ENCODE measurements around the gene SYNE1. TPM values are rescaled to one million over a fixed set of nuclear protein-coding genes. Genes with fewer than 3 reads are reported as not detected.
"Not testable (repeated sequence)": the region's sequence is repeated elsewhere in the genome, so short reads cannot be mapped to it uniquely, and the experiment has no call there.

Gene SYNE1
- polyA plus RNA-seq, 5 donors, result 62.3 to 107 (median 90.2) TPM

DNA sequence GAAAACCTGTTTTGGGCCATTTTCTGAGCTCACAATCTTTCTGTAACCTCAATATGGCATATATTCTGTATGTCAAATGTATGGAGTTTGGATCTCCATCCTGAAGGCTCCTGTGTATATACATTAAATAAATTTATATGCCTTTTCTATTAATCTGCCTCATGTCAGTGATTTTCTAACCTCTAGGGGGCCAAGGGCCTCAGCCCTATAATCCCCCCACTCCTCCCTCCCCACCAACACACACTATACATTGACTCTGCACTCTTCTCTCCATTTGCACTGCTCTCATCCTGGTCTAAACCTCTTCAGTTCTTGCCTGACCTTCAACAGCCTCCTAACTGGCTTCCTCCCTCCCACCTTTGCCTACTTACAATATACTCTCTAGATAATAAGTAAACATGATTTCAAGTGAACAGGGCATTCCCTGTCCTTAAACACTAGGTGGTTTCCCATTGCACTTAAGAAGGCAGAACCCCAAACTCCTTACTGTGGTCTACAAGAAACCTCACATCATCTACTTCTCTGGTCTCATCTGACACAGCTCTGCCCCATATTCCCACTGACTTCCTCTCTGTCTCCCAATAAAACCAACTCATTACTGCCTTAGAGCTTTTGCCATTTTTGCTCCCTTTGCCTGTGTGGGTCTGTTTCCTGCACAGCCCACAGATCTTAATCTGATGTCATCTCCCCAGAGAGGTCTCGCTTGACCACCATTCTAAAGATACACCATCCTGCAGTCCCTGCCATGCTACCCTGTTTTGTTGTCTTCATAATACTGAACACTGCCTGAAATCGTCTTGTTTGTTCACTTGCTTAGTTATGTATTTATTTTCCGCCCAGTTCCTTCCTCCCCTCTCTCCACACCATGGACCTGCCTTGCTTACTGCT lies 213.7 kb downstream of the SYNE1 start:
- DNase-seq, result no peak

DNA sequence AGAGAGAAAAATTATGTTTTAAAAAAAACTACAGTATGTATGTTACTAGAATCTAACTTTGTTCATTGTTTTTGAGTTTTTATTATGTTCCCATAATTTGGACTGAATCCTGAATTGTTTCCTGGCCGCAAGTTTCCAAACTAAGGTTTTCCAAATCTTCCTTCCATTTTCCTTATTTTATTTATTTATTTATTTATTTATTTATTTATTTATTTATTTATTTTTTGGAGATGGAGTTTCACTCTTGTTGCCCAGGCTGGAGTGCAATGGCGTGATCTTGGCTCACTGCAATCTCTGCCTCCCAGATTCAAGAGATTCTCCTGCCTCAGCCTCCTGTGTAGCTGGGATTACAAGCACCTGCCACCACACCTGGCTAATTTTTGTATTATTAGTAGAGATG lies 215.7 kb downstream of the SYNE1 start:
- not testable (repeated sequence) for DNase-seq

DNA sequence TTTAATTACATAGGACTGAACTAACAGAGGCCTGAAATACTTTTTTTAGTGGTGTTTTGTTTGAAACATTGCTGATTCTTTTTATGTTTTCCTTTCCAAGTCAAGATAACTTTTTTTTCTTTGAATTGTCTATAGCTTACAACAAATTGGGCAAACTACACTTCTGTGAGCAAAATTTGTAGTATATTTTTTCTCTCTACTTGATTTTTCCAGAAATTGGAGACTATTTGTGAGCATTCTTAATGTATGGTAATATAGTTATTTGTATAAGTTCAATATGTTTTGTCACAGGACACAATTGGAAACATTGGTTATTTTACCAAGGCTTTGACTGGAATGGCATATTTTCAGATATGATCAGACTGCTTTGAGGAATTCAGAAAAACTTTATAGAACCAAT lies 216.5 kb downstream of the SYNE1 start:
- no peak for DNase-seq

DNA sequence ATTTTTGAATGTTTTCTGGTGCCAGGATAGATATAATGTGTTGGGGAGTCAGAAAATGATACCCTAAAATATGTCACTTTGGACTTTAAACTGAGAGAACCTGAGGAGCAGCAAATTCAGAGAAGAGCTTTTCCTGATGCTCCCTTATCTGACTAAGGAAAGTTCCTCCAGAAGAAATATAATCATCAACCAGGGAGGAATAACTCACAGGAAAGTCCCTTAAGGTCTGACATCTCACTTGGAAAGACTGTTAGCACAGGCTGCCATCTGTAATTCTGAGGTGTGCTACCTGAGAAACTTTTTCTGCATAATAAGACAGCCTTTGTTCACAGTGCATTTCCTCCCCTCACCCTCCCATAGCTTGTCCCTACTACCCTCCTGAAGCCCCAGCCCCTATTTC lies 218.6 kb downstream of the SYNE1 start:
- DNase-seq, result no peak

DNA sequence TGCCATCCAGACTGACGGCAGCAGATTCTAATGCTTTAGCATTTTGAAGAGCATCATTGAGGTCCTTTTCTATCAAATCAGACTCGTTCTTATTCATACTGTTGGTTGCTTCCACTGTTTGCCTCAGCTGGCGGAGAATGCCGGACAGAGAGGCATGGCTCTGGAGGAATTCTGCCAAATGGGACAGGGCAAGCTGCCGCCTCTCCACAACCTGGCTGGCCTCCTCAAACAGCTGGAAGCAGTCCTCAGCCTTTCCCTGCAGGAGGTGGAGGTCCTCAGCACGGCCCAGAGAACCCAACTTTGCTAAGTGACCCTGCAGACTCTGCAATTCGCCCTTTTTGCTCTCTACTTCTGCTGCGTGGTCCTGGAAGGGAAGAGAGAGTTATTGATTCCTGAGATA lies 220.5 kb downstream of the SYNE1 start:
- no peak for DNase-seq

DNA sequence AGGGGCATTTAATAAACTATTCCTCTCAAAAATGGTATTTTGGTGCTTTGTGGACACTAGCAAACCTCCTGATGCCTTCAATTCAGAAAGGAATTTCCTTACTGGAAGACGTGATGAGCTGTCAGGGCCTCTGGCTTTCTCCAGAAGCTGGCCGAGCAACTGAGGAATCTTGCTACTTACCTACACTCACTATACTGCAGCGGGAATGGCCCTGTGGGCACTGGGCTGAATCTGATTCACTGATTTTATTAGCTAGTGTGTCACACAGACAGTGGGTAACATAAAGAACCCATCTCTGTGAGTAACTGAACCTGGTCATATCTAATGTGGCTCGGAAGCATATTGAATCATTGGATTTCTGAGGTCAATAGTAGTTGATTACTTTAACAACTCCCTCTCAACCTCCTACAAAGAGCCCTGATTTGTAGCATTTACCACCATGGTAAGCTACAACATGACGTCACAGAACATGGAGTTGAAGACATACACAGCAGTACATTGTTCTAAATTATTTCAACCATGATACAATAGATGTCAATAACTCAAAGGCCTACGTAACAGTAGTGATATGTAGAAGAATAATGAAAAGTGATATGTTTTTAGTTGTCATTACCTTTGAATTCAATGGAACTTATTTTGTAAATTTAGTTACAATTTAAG lies 232.1 kb downstream of the SYNE1 start:
- DNase-seq, result no peak

DNA sequence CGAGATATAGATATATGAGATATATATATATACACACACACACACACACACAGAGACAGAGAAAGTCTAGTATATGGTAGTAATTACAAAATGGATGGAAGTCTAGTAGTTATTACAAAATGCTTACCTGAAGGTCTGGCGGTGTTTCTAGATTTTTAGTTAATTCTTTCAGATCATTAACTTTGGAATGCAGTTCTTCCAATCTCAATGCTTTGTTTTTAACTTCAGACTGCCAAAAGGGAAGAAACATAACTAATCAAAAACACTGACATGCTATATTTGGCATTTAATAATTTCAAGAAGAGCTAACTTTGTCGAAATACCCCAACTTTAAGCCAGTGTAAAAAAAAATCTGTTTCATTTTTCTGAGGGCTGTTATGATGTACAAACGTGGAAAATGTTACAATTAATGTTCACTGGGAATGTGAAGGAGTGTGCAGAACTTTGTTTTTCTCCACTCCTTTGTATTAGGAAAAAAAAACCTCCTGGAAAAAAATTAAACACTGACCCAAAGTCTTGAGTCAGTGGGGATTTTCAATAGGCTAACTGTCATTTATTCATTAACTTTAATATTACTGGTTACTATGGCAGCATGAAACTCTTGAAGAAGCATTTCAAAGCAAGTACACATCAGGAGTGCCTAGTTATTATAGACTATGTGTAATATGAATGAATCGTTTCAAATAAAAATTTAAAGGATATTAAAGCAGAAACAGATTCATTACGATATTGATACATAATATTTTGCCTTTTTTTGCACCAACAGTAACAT lies 232.9 kb downstream of the SYNE1 start:
- no peak for DNase-seq

DNA sequence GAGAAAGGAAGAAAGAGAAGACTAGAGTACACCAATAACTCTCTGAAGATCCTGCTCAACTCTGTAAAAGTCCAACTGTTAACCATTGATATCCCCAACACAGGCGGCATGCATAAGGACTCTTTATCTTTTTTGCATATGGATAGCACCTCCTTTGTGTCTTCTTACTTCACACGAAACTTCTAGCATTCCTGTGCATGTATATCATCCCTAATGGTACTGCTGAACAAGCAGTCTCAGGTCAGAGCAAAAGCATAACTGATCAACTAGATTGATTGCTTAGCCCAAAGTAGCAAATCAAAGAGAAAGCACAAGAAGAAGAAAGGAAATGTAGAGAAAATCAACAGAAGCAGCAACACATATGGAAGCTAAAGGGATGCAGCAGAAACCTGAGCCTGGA lies 234.4 kb downstream of the SYNE1 start:
- DNase-seq, result no peak

DNA sequence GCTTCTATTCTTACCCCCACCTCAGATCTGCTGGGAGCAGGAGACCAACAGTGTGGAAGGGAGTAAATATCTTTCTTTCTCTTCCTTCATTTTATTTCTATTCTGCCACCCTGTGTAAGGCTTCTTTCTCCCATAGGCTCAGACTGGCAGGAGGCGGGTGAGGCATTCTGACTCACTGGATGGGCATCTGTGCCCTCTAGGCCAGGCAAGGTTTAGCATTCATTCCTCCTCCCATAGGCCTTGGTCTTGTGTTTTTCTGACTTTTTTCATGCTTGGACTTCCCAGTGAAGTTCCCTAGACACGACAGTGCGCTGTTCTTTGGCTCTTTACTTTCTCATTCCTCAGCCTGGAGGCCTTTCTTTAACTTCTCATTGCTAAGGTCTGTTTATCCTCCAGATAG lies 235.2 kb downstream of the SYNE1 start:
- DNase-seq, result no peak

DNA sequence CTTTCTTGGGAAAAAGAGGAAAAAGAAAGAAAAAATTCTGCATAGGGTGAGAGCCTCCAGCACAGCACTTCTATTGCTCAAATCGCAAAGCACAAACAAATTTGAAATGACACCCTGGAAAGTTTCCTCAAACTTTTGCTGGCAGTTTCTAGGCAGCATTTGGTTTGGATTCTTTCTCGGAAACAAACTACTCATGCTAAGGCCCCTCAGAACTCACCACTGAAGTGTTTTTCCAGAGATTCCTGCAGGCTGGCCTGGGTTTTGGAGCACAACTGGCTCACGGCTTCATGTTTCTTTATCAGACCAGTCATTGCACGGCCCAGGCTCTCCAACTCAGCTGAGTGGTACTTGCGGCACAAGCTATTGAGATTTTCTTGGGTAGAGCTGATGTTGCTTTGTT lies 237.8 kb downstream of the SYNE1 start:
- peak; percentile 54 to 55 for DNase-seq

DNA sequence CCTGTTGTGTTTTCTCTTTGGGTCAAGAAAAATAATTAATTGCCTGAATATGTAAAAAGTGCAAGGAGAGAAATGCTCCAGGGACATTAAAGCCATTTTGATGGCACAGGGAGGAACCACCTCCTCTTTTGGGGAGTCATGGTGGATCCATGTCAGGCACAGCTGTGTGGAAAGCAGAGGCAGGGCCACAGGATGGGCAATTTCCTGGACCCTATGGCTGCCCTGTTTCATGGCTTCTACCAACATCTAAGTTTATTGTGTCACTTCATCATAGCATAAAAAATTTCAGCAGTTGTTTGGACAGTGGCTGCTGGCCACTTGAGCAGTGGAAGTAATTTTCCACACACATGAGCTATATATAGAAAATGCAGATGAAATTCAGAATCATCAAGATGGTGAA lies 238.2 kb downstream of the SYNE1 start:
- DNase-seq, result peak; percentile 13 to 37

DNA sequence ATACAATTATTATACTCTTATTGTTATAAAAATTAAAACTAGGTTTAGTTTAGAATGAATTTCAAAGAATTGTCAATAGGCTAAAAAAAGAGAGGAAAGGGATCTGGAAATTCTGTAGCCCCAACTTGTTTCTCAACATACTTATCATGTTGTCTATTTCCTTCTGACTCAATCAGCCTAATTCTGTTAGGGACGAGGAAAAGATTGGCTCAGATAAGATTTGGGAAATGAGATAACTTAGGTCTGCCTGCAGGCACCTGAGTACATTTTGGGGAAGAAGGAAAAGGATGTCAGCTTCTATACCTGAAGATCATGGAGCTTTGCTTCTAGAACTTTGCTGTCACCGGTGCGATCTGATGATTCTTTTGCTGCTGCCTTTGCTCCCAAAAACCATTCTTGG lies 238.8 kb downstream of the SYNE1 start:
- no peak for DNase-seq

DNA sequence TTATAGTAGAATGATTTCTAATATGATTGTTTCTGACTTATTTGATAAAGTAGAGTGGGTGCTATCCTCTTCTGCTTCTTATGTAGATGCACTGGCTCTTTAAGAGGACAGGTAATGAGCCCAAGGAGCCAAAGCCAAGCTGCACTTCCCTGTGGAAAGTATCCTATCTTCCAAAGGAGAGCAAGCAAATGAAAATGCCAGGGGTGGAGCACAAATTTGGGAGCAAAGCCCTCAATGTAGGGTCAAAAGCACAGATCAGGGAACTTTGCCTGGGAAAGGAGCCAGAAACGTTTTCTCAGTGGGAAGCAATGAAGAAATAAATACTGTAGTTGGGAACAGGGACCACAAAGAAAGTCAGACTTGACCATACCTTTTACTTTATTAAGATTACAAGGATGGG lies 242.9 kb downstream of the SYNE1 start:
- no peak for DNase-seq

DNA sequence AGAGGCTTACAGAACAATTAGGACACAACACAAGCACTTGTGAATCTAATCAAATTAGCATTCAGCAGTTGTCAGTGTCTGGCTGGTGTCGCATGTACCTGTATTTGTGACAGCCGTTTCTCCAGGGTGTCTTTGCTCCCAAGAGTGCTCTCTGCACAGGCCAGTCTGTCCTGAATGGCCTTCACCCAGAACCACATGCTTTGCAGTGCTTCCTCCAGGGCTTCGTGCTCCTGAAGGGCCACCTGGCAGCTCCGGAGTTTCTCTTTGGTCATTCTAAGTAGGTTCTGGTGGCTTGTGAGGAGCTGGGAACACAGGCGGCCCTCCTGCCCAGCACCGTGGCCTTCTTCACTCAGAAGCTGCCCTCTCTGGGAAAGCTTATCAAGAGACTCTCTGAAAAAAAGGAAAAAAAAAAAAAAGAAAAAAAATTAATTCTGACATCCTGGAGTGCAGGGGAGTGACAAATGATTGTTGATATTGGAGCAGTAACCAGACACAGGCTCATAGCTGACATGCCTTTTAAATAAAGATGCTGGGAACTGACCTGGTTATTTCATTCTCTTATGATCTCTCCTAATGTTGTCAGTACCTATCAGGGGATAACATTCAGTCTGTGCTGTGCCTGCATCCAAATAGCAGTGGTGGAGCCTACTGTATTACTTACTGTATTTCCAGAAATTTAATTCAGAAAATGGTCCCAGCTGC lies 245.8 kb downstream of the SYNE1 start:
- DNase-seq, result no peak

DNA sequence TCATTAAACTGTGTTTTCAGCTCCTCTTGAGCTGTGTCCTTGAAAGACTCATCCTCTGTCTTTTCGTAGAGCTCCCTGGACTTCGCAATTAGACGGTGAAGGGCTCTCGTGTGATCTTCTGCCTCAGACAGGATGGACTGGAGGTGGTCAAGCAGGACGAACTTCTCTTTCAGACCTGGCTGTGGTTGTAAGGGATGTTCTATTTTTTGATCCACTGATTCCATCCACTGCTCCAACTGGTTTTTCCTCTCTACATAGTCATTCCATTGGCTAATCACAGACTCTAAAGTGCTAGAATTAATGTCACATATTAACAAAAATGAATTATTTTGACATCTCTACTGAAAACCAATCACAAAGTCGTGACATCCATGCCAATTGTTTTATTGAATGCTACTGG lies 250.1 kb downstream of the SYNE1 start:
- DNase-seq, result no peak

DNA sequence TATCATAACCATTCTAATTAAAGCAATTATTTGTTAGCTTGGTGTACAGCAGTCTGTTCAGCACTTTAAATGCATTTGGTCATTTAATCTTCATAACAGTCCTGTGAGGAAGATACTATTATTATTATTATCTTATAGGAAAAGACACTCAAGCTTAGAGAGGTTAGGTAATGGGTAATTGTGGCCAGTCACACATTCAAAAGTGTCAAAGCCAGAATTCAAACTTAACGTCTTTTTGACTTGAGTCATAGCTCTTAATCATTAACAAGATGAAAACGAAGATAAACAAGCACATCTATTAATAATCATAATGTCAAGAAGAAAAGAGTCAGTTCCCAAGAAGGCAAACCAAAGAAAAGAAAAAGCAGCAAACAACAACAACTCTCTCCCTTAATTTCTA lies 251.0 kb downstream of the SYNE1 start:
- no peak for DNase-seq

DNA sequence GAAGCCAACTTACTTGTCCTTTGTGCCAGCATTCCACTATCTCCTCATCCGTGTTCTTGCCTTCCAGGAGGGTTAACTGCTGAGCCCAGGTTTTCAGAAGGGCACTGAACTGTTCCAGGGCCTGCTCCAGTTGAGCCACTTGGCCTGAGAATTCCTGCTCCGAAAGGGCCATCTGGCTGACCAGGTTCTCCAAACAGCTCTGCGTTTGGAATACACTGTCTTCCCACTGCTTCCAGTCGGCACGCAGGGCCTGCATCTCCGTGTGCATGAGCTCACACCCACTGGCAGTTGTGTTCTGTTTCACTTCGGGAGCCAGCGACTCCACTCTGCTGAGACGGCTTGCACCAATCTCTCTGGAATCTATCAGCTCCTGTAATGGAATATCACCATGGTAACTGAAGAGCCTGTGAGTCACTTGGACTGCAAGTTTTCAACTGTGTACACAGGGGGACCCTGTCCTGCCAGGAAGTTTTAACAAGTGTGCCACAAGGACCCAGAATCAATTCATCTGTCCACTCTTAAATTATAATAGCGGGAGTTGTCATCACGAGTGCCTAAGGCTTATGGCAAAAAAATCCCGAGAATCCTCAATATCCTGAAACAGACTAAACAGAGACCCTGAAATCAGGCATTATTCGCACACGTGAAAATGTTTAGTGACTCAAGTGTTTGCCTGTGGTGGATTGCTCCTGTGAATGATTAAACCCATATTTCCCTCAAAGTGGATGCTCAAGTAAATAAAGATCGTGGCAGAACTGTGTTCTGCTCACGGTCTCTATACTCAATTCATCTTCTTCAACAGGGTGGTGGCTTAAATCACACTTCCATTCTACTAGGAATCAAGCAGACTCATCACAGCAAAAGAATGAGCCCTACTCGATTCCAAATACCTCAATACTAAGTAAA lies 255.9 kb downstream of the SYNE1 start:
- peak; percentile 91 to 94 for DNase-seq

DNA sequence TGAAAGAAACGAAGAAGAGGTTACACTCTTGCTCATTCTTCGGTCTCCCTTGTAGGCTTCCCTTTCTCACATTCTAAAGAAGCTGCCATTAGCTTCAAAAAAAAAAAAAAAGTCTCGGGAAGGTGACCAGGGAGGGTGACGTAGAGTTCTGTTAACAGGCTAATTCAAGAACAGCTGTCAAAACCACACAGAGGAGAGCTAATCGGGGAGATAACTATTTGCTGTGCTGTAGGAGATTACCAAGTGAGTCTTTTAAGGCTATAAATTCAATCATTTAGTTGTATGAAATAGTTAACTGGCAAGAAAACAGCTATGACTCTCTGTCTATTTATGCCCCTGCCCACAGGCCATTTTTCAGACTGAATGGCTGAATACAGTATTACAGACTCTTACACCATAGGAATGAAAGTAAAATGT lies 256.8 kb downstream of the SYNE1 start:
- peak; percentile 76 to 87 for DNase-seq

DNA sequence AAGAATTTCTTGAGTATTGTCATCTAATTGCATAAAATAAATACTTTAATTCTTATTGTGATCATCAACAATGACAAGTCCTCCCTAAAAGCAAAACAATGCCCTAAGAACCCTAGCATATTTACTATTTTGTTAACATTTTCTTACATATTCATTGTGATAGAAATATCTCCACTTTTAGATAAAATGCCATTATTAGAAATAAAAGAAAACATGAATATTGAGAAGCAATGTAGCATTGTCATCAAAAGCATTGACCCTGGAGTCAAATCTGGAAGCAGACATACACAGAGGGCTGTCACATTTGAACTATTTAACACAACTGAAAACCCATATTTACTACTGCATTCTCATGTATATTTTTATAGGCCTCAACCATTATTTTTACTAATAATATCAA lies 257.7 kb downstream of the SYNE1 start:
- DNase-seq, result peak in 1 of 2 donors; percentile 9

DNA sequence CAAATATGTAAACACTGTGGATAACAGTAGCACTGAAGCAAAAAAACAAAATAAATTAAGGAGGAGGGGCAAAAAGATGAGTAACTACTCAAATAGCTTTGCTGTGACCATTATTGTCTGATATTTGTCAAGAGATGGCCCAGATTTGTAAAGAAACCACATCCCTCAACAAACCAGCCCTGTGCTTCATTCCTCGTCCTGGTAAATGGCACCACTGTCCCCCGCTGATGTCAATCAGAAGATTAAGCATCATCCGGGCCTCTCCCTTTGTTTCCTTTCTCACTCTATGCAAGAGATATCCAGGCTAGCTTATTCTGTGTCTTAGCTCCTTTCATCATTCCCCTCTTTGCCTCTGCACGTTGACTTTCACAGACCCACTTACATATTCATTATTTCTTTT lies 259.0 kb downstream of the SYNE1 start:
- DNase-seq, result no peak

DNA sequence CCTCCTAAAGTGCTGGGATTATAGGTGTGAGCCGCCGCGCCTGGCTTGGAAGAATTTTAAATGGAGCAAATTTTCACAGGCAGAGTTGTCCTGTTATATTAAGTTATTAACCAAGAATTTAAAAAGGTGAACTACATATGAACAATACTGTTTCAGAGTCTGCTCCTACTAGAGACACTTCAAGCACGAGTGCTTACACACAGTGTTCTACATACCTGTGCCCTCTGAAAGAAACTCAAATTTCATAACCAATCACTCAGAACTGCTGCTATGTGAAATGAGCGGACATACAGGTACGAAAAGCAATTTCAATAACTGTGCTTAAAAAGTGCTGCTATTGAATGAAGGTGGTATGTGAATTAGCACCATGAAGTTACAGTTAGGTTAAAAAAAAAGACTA lies 262.0 kb downstream of the SYNE1 start:
- no peak for DNase-seq

Data from right lung (tissue), 5 donors.